ENCODE results near the gene BAAT. TPM values are rescaled to one million over a fixed set of nuclear protein-coding genes. Genes with fewer than 3 reads are reported as not detected.

The BAAT gene
- total RNA-seq, 1 experiment from 2014 or later = 0.25 TPM

DNA sequence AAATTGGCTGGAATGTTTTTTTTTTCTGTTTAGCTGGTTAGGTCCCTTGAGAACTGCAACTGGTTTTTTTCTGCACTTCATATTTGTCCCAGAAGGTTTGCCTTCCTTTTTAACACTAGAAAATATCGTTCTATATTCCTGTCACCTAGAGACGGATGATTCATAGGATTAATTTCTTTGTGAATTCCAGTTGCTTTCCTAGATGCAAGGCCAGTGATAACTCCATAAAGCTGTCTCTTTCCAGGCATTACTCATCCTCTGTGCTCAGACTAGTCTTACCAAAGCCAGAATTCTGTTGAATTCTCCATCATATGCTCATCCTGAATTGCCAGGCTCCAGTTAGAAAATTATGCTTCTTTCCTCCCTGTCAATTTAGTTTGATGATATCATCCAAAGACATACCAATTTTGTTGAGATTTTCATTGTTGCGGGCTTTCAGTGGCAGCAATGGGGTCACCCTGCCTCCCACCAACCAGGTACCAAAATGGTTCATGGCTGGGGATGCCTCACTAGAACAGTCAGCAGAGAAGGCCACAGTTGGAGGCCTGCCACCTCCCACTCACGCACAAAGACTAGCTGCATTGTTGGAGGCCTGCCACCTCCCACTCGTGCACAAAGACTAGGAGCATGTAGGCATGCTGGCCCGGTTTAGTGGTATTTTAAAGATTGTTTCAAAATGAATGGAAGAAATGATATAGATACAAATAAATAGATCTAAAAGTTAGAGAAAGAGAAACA lies 8.5 kb downstream of the BAAT start:
- POLR2A ChIA-PET = no interaction called here
- CTCF ChIA-PET = interaction anchor here (2.0 kb wide), 1 partner anchor 13 kb away, joined by 10 read pairs; no protein-coding TSS in a partner anchor
- Histone ChIP-seq H2AFZ (ENCODE audit: low read depth, low read length, poor library complexity, severe bottlenecking) (no peak overlapping the region), H3K9me2 (ENCODE audit: insufficient read depth) (no peaks in the 10 kb centered on the region), H3K27me3 (ENCODE audit: insufficient read depth, low read length) (no peaks in the 10 kb centered on the region), H3K4me2 (ENCODE audit: low read length) (no peak overlapping the region), H3K36me3 (ENCODE audit: control insufficient read depth in 1 of 2, insufficient read depth in 2 of 2, low read length in 2 of 2) (no peaks in the 10 kb centered on the region), H3K27ac (ENCODE audit: low read depth, low read length) (no peak overlapping the region), H3K4me1 (ENCODE audit: control insufficient read depth in 1 of 2, insufficient read depth in 2 of 2, low read length in 2 of 2) (no peaks in the 10 kb centered on the region), H4K20me1 (ENCODE audit: insufficient read depth) (no peaks in the 10 kb centered on the region), H3K79me2 (ENCODE audit: insufficient read depth, low read length) (no peaks in the 10 kb centered on the region), H3K9me3 (ENCODE audit: control insufficient read depth in 1 of 2, insufficient read depth in 1 of 2, low read depth in 1 of 2, low read length in 2 of 2) (no peaks in the 10 kb centered on the region), H3K9ac (ENCODE audit: low read length) (no peak overlapping the region), H3K4me3 (replicated peaks in 1 of 2; ENCODE audit: low read depth in 1 of 2, low read length in 2 of 2) (no peak overlapping the region)
- TF ChIP-seq EGR1 (IDR thresholded peaks at IDR 0.05; ENCODE audit: low read depth) = no peak
- TF ChIP-seq ZNF274 (IDR thresholded peaks at IDR 0.05; ENCODE audit: low read depth, low read length) = no peak
- TF ChIP-seq, protein P1, sequence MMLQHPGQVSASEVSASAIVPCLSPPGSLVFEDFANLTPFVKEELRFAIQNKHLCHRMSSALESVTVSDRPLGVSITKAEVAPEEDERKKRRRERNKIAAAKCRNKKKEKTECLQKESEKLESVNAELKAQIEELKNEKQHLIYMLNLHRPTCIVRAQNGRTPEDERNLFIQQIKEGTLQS (IDR thresholded peaks at IDR 0.05) = no peak
- TF ChIP-seq, protein P2, sequence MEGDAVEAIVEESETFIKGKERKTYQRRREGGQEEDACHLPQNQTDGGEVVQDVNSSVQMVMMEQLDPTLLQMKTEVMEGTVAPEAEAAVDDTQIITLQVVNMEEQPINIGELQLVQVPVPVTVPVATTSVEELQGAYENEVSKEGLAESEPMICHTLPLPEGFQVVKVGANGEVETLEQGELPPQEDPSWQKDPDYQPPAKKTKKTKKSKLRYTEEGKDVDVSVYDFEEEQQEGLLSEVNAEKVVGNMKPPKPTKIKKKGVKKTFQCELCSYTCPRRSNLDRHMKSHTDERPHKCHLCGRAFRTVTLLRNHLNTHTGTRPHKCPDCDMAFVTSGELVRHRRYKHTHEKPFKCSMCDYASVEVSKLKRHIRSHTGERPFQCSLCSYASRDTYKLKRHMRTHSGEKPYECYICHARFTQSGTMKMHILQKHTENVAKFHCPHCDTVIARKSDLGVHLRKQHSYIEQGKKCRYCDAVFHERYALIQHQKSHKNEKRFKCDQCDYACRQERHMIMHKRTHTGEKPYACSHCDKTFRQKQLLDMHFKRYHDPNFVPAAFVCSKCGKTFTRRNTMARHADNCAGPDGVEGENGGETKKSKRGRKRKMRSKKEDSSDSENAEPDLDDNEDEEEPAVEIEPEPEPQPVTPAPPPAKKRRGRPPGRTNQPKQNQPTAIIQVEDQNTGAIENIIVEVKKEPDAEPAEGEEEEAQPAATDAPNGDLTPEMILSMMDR (IDR thresholded peaks at IDR 0.05 in 2 of 3, conservative IDR thresholded peaks at IDR 0.05 in 1 of 3; ENCODE audit: borderline replicate concordance in 1 of 3, insufficient read depth in 1 of 3, low read depth in 2 of 3, low read length in 2 of 3) = no peak
- TF ChIP-seq CBX3 (IDR thresholded peaks at IDR 0.05; ENCODE audit: low read depth) = no peak
- TF ChIP-seq EZH2 (IDR thresholded peaks at IDR 0.05) = no peak
- RAD21 ChIA-PET (ENCODE audit: low non-redundant PET in 1 of 2, low total read pairs in 2 of 2, uncharacterized antibody in 2 of 2, unreplicated experiment in 2 of 2) = no interaction called here
- no peak for DNase-seq (ENCODE audit: low read depth, low spot score)
- intact Hi-C loops (cut with micrococcal nuclease) = no loop called here
- ATAC-seq = no peak
- BruUV-seq (replicated peaks) = no TSS peak

DNA sequence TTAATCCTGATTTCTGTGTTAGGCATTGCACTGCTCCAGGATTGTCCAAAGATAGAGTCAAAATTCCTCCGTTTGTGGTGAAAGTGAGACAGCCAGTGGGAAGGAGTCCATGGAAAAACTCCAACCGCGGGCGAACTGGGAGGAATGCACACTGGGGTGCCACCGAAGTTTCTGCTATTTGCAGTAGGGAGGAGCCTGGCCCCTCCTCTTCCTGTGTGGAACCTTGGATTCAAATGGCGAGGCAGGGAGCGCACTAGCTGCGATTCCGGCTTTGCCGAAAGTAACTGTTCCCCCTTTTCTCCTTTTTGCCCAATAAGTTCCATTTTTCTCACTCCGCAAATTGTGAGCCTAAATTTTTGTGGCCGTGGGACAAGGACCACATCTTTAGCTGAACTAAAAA lies 9.3 kb downstream of the BAAT start:
- CTCF ChIA-PET = interaction anchor here (2.0 kb wide), 1 partner anchor 13 kb away, joined by 10 read pairs; no protein-coding TSS in a partner anchor
- Histone ChIP-seq H3K4me3 (replicated peaks in 1 of 2; ENCODE audit: low read depth in 1 of 2, low read length in 2 of 2) (no peak overlapping the region), H3K9me3 (ENCODE audit: control insufficient read depth in 1 of 2, insufficient read depth in 1 of 2, low read depth in 1 of 2, low read length in 2 of 2) (no peaks in the 10 kb centered on the region), H4K20me1 (ENCODE audit: insufficient read depth) (no peaks in the 10 kb centered on the region), H3K79me2 (ENCODE audit: insufficient read depth, low read length) (no peaks in the 10 kb centered on the region), H3K9ac (ENCODE audit: low read length) (no peak overlapping the region), H3K36me3 (ENCODE audit: control insufficient read depth in 1 of 2, insufficient read depth in 2 of 2, low read length in 2 of 2) (no peaks in the 10 kb centered on the region), H3K9me2 (ENCODE audit: insufficient read depth) (no peaks in the 10 kb centered on the region), H2AFZ (ENCODE audit: low read depth, low read length, poor library complexity, severe bottlenecking) (no peak overlapping the region), H3K27ac (ENCODE audit: low read depth, low read length) (no peak overlapping the region), H3K4me2 (ENCODE audit: low read length) (no peak overlapping the region), H3K27me3 (ENCODE audit: insufficient read depth, low read length) (no peaks in the 10 kb centered on the region), H3K4me1 (ENCODE audit: control insufficient read depth in 1 of 2, insufficient read depth in 2 of 2, low read length in 2 of 2) (no peaks in the 10 kb centered on the region)
- BruUV-seq (replicated peaks) = no TSS peak
- POLR2A ChIA-PET = no interaction called here
- ATAC-seq (no peak), DNase-seq (ENCODE audit: low read depth, low spot score) (no peak)
- intact Hi-C loops (cut with micrococcal nuclease) = no loop called here
- RAD21 ChIA-PET (ENCODE audit: low non-redundant PET in 1 of 2, low total read pairs in 2 of 2, uncharacterized antibody in 2 of 2, unreplicated experiment in 2 of 2) = no interaction called here
- TF ChIP-seq, protein P3, sequence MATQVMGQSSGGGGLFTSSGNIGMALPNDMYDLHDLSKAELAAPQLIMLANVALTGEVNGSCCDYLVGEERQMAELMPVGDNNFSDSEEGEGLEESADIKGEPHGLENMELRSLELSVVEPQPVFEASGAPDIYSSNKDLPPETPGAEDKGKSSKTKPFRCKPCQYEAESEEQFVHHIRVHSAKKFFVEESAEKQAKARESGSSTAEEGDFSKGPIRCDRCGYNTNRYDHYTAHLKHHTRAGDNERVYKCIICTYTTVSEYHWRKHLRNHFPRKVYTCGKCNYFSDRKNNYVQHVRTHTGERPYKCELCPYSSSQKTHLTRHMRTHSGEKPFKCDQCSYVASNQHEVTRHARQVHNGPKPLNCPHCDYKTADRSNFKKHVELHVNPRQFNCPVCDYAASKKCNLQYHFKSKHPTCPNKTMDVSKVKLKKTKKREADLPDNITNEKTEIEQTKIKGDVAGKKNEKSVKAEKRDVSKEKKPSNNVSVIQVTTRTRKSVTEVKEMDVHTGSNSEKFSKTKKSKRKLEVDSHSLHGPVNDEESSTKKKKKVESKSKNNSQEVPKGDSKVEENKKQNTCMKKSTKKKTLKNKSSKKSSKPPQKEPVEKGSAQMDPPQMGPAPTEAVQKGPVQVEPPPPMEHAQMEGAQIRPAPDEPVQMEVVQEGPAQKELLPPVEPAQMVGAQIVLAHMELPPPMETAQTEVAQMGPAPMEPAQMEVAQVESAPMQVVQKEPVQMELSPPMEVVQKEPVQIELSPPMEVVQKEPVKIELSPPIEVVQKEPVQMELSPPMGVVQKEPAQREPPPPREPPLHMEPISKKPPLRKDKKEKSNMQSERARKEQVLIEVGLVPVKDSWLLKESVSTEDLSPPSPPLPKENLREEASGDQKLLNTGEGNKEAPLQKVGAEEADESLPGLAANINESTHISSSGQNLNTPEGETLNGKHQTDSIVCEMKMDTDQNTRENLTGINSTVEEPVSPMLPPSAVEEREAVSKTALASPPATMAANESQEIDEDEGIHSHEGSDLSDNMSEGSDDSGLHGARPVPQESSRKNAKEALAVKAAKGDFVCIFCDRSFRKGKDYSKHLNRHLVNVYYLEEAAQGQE (IDR thresholded peaks at IDR 0.05; ENCODE audit: low read depth) = no peak
- TF ChIP-seq JUND (IDR thresholded peaks at IDR 0.05) (no peak), POLR2AphosphoS5 (IDR thresholded peaks at IDR 0.05; ENCODE audit: low read depth, low read length) (no peak), TCF7L2 (IDR thresholded peaks at IDR 0.05; ENCODE audit: borderline replicate concordance, extremely low read depth, insufficient read depth, insufficient read length) (no peak)
